CD4-positive, alpha-beta T cell (primary cell): ENCODE data around the gene CDC5L. TPM values are rescaled to one million over a fixed set of nuclear protein-coding genes. Genes with fewer than 3 reads are reported as not detected.

Source experiments
- ATAC-seq: fragments of 200-7000 bp; cut with Tn5 transposase; one replicate; pipeline ENCODE4 v1.10.0; 2022; ENCODE audit warnings: mild to moderate bottlenecking; ENCODE audit not compliant: poor library complexity
- CTCF ChIA-PET: fragments of 350-600 bp; sonication (Branson Sonifier 250); formaldehyde crosslinking; loops from one replicate; lab custom pipeline; 2021; ENCODE audit warnings: antibody characterized with exemption, inconsistent platforms; lab: Charles Lee
- POLR2A ChIA-PET: fragments of 350-600 bp; sonication (Branson Sonifier 250); formaldehyde crosslinking; loops from one replicate; lab custom pipeline; 2021; ENCODE audit warnings: antibody characterized with exemption, inconsistent platforms; lab: Charles Lee
- DNase-seq, 14 experiments: peaks; one replicate each; pipeline ENCODE4 v3.0.0-alpha.2; 2013 to 2020; ENCODE audit warnings: mixed read lengths in 2 of 14
- H3K27ac ChIP-seq, 2 donors: one replicate each; pipeline versions ENCODE4 v1.5.1 to v1.7.0; 2013; ENCODE audit warnings: low read length in 2 of 2, low read depth in 1 of 2, mild to moderate bottlenecking in 1 of 2
- H3K27me3 ChIP-seq, 2 experiments: 1 replicate in 1 of 2; 2 replicates in 1 of 2; pipeline versions ENCODE4 v1.6.1 to v1.7.0; 2013; ENCODE audit warnings: low read length in 2 of 2, control low read depth in 1 of 2, mild to moderate bottlenecking in 1 of 2, moderate library complexity in 1 of 2; ENCODE audit not compliant: insufficient read depth in 2 of 2, control insufficient read depth in 1 of 2
- H3K36me3 ChIP-seq: one replicate; pipeline ENCODE4 v1.6.1; 2013; ENCODE audit warnings: low read length, control low read depth; ENCODE audit not compliant: insufficient read depth
- H3K4me1 ChIP-seq: one replicate; pipeline ENCODE4 v1.6.1; 2013; ENCODE audit warnings: low read length, control low read depth; ENCODE audit not compliant: insufficient read depth
- H3K4me3 ChIP-seq: one replicate; pipeline ENCODE4 v1.5.1; 2013; ENCODE audit warnings: mild to moderate bottlenecking, low read length, moderate library complexity
- H3K9me3 ChIP-seq, 2 experiments: 1 replicate in 1 of 2; 2 replicates in 1 of 2; pipeline versions ENCODE4 v1.6.1 to v1.7.0; 2013; ENCODE audit warnings: low read length in 2 of 2, mild to moderate bottlenecking in 2 of 2, control low read depth in 1 of 2, moderate library complexity in 1 of 2; ENCODE audit not compliant: control insufficient read depth in 1 of 2, insufficient read depth in 1 of 2
- H3K27ac Mint-ChIP-seq: one replicate; pipeline ENCODE4 v1.8.0; 2020; ENCODE audit warnings: mixed read lengths
- H3K27me3 Mint-ChIP-seq: one replicate; pipeline ENCODE4 v1.8.0; 2021; ENCODE audit warnings: mixed read lengths
- H3K36me3 Mint-ChIP-seq: one replicate; pipeline ENCODE4 v1.8.0; 2021; ENCODE audit warnings: low read depth, mixed read lengths
- H3K4me1 Mint-ChIP-seq: one replicate; pipeline ENCODE4 v1.8.0; 2021; ENCODE audit warnings: low read depth, mixed read lengths
- H3K4me3 Mint-ChIP-seq: one replicate; pipeline ENCODE4 v1.8.0; 2020; ENCODE audit warnings: mild to moderate bottlenecking, mixed read lengths
- H3K9me3 Mint-ChIP-seq: one replicate; pipeline ENCODE4 v1.8.0; 2020; ENCODE audit warnings: mixed read lengths
- CTCF ChIP-seq: fragments of 200-600 bp; IDR thresholded peaks from one replicate; pipeline ENCODE4 v1.8.0; 2022; ENCODE audit warnings: antibody characterized with exemption, mild to moderate bottlenecking
- intact Hi-C, 2 experiments: fragments of 100-400 bp; cut with DNase I in 1 of 2; cut with micrococcal nuclease in 1 of 2; formaldehyde crosslinking; loops; one replicate each; pipeline versions ENCODE4 v1.15.1 to v1.9.0; 2023 to 2025; cut with DNase I, micrococcal nuclease
- total RNA-seq, 174 experiments: library from RNA in 2 of 174; stranded (reverse) in 2 of 174; gene quantifications; one replicate each; pipeline ENCODE4 v1.2.3 and lab custom pipeline; 2021 to 2026

CDC5L gene
- total RNA-seq, 2 experiments from 2014 or later: 18.9 to 19.9 TPM

GRCh38 chr6:44489910-44490604, 102.6 kb downstream of the CDC5L start:
- Mint-ChIP-seq H3K4me3 (no peak overlapping the region), H3K36me3 (no peaks in the 10 kb centered on the region), H3K9me3 (no peaks in the 10 kb centered on the region), H3K27me3 (peaks cover 23% of the 10 kb centered on the region), H3K27ac (no peak overlapping the region), H3K4me1 (no peaks in the 10 kb centered on the region)
- no peak for TF ChIP-seq CTCF
- CTCF ChIA-PET: no interaction called here
- POLR2A ChIA-PET: no interaction called here
- no peaks in the 10 kb centered on the region for H3K36me3 ChIP-seq
- no peak for ATAC-seq
- H3K9me3 ChIP-seq: no peaks in the 10 kb centered on the region
- DNase-seq: no peak
- peaks cover 0 to 3% of the 10 kb centered on the region in 2 experiments for H3K27me3 ChIP-seq
- H3K4me1 ChIP-seq: no peaks in the 10 kb centered on the region
- no peak overlapping the region for H3K27ac ChIP-seq
- intact Hi-C loops: no loop called here
- H3K4me3 ChIP-seq: no peak overlapping the region

GRCh38 chr6:44493132-44493531, 105.6 kb downstream of the CDC5L start:
- no peaks in the 10 kb centered on the region for H3K36me3 ChIP-seq
- POLR2A ChIA-PET: no interaction called here
- no peaks in the 10 kb centered on the region for H3K9me3 ChIP-seq
- Mint-ChIP-seq H3K27me3 (peaks cover 9% of the 10 kb centered on the region), H3K4me3 (no peak overlapping the region), H3K36me3 (no peaks in the 10 kb centered on the region), H3K4me1 (no peaks in the 10 kb centered on the region), H3K9me3 (no peaks in the 10 kb centered on the region), H3K27ac (no peak overlapping the region)
- DNase-seq: no peak
- intact Hi-C loops: no loop called here
- no peak overlapping the region for H3K27ac ChIP-seq
- H3K27me3 ChIP-seq: no peaks in the 10 kb centered on the region
- TF ChIP-seq CTCF: no peak
- H3K4me3 ChIP-seq: no peak overlapping the region
- no peak for ATAC-seq
- CTCF ChIA-PET: no interaction called here
- no peaks in the 10 kb centered on the region for H3K4me1 ChIP-seq

GRCh38 chr6:44493593-44493992, 106.1 kb downstream of the CDC5L start:
- Histone ChIP-seq H3K27ac (no peak overlapping the region), H3K27me3 (no peaks in the 10 kb centered on the region), H3K4me3 (no peak overlapping the region), H3K9me3 (no peaks in the 10 kb centered on the region), H3K4me1 (no peaks in the 10 kb centered on the region), H3K36me3 (no peaks in the 10 kb centered on the region)
- no peak overlapping the region for H3K4me3 Mint-ChIP-seq
- intact Hi-C loops: no loop called here
- DNase-seq: no peak
- no peaks in the 10 kb centered on the region for H3K9me3 Mint-ChIP-seq
- no peak overlapping the region for H3K27ac Mint-ChIP-seq
- H3K36me3 Mint-ChIP-seq: no peaks in the 10 kb centered on the region
- ChIA-PET POLR2A (no interaction called here), CTCF (no interaction called here)
- H3K27me3 Mint-ChIP-seq: peaks cover 4% of the 10 kb centered on the region
- TF ChIP-seq CTCF: no peak
- ATAC-seq: no peak
- H3K4me1 Mint-ChIP-seq: no peaks in the 10 kb centered on the region
